ENCODE results near the gene DOCK8. TPM values are rescaled to one million over a fixed set of nuclear protein-coding genes. Genes with fewer than 3 reads are reported as not detected.
A peak's percentile ranks its signal among the peaks of the same experiment; 100 is the strongest.

Gene DOCK8
- total and polyA plus RNA-seq, 2 donors from 2014 or later = 5.0 to 46.5 TPM

- DNase-seq = peak in 2 of 5 donors; percentile 27 to 37
- Histone ChIP-seq H3K27ac (ENCODE audit: low read depth in 2 of 2, low read length in 2 of 2) (peak overlapping the region; percentile 83 to 86), H3K9me3 (ENCODE audit: control insufficient read depth in 2 of 3, insufficient read depth in 1 of 3, low read length in 3 of 3) (no peaks in the 10 kb centered on the region), H3K27me3 (ENCODE audit: control insufficient read depth, insufficient read depth, low read length) (no peaks in the 10 kb centered on the region), H3K4me1 (ENCODE audit: control insufficient read depth in 2 of 3, insufficient read depth in 2 of 3, low read depth in 1 of 3, low read length in 3 of 3) (peaks cover 0 to 11% (median 0%) of the 10 kb centered on the region in 3 donors), H3K9ac (ENCODE audit: low read length in 3 of 3) (peak overlapping the region in 1 of 3 donors; percentile 66), H3K36me3 (ENCODE audit: control insufficient read depth in 2 of 3, insufficient read depth in 3 of 3, low read length in 3 of 3) (no peaks in the 10 kb centered on the region), H3K4me3 (ENCODE audit: low read length in 3 of 3) (peak overlapping the region in 2 of 3 donors; percentile 65 to 74)
- FAIRE-seq = no peak
- TF ChIP-seq, protein P1, sequence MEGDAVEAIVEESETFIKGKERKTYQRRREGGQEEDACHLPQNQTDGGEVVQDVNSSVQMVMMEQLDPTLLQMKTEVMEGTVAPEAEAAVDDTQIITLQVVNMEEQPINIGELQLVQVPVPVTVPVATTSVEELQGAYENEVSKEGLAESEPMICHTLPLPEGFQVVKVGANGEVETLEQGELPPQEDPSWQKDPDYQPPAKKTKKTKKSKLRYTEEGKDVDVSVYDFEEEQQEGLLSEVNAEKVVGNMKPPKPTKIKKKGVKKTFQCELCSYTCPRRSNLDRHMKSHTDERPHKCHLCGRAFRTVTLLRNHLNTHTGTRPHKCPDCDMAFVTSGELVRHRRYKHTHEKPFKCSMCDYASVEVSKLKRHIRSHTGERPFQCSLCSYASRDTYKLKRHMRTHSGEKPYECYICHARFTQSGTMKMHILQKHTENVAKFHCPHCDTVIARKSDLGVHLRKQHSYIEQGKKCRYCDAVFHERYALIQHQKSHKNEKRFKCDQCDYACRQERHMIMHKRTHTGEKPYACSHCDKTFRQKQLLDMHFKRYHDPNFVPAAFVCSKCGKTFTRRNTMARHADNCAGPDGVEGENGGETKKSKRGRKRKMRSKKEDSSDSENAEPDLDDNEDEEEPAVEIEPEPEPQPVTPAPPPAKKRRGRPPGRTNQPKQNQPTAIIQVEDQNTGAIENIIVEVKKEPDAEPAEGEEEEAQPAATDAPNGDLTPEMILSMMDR (IDR thresholded peaks at IDR 0.05; ENCODE audit: borderline replicate concordance, extremely low read depth, insufficient read depth) = no peak
- intact Hi-C loops (cut with DNase I) = no loop called here
Observed at GRCh38 chr9:503326-503725, 288.7 kb downstream of the DOCK8 start.

- Histone ChIP-seq H3K36me3 (ENCODE audit: control insufficient read depth in 2 of 3, insufficient read depth in 3 of 3, low read length in 3 of 3) (no peaks in the 10 kb centered on the region), H3K27me3 (ENCODE audit: control insufficient read depth, insufficient read depth, low read length) (no peaks in the 10 kb centered on the region), H3K9me3 (ENCODE audit: control insufficient read depth in 2 of 3, insufficient read depth in 1 of 3, low read length in 3 of 3) (no peaks in the 10 kb centered on the region), H3K9ac (ENCODE audit: low read length in 3 of 3) (peak within 1 kb of the TSS; percentile 10 to 66 (median 55)), H3K27ac (ENCODE audit: low read depth in 2 of 2, low read length in 2 of 2) (peak within 1 kb of the TSS; percentile 83 to 86), H3K4me1 (ENCODE audit: control insufficient read depth in 2 of 3, insufficient read depth in 2 of 3, low read depth in 1 of 3, low read length in 3 of 3) (peaks cover 0 to 11% (median 0%) of the 10 kb centered on the region in 3 donors), H3K4me3 (ENCODE audit: low read length in 3 of 3) (peak within 1 kb of the TSS; percentile 68 to 74 (median 69))
- TF ChIP-seq, protein P1 (IDR thresholded peaks at IDR 0.05; ENCODE audit: borderline replicate concordance, extremely low read depth, insufficient read depth) = peak; percentile 4
- FAIRE-seq = no peak
- intact Hi-C loops (cut with DNase I) = no loop called here
- peak; percentile 83 to 90 (median 88) for DNase-seq
Observed at GRCh38 chr9:503881-504852, 289.5 kb downstream of the DOCK8 start, which contains the start of gene KANK1. KANK1 (plus strand) TSS chr9:504695.

DNA sequence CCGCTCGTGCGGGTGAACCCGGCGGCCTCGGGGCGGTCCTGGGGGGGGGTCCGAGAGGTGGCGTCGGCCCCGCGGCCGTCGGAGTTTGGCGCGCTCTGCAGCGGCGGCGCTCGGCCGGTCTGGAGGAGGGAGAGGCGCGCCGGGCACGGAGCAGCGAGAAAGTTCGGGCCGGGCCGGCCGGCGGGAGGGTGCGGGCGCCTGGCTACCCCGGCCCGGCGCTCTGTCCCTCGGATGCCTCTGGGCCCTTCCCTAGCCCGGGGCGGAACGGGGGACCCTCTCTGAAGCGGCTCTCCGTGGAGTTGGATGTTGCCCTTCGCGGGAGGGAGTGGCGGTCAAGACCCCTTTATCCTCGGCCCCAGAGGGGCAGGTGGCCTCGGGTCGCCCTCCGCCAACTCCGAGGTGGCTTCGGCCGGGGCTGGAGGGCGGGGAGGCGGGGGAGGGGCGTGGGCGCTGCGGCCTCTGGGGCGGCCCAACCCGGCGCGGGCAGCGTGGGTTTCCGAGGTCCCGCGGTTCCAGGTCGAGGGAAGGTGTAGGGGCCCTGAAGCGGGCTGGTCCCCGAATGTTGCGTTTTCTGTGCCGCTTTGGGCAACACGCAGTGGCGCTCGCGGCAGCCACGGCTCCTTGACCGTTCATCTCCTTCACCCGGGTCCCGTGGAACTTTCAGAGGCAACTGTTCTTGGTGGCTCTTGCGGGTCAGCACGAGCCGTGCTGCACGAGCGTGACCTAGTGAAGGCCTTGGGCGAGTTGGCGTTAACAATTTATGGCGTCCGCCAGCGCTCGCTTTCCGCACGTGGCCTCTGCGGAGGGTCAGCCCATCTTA, 290.5 kb downstream of the DOCK8 start:
- DNase-seq = peak; percentile 34 to 80 (median 52)
- H3K9ac ChIP-seq (ENCODE audit: low read length in 3 of 3) = peak overlapping the region; percentile 10 to 51 (median 41)

More for the DNA sequence above, 290.5 kb downstream of the DOCK8 start:
- FAIRE-seq = no peak
- Histone ChIP-seq H3K27ac (ENCODE audit: low read depth in 2 of 2, low read length in 2 of 2) (peak overlapping the region; percentile 60 to 73), H3K36me3 (ENCODE audit: control insufficient read depth in 2 of 3, insufficient read depth in 3 of 3, low read length in 3 of 3) (no peaks in the 10 kb centered on the region), H3K4me1 (ENCODE audit: control insufficient read depth in 2 of 3, insufficient read depth in 2 of 3, low read depth in 1 of 3, low read length in 3 of 3) (peaks cover 0 to 11% (median 0%) of the 10 kb centered on the region in 3 donors), H3K4me3 (ENCODE audit: low read length in 3 of 3) (peak overlapping the region; percentile 57 to 74 (median 68)), H3K9me3 (ENCODE audit: control insufficient read depth in 2 of 3, insufficient read depth in 1 of 3, low read length in 3 of 3) (no peaks in the 10 kb centered on the region), H3K27me3 (ENCODE audit: control insufficient read depth, insufficient read depth, low read length) (no peaks in the 10 kb centered on the region)
- intact Hi-C loops (cut with DNase I) = no loop called here
- TF ChIP-seq, protein P1 (IDR thresholded peaks at IDR 0.05; ENCODE audit: borderline replicate concordance, extremely low read depth, insufficient read depth) = no peak
